Activated CD4-positive, alpha-beta T cell treated with anti-CD3 and anti-CD28 coated beads, Interleukin-2, Interleukin-4, amounts not matched to agents 100 ng/mL and 50 ng/mL, durations not matched to agents 16 hours and 8 hours (primary cell): Measurements from ENCODE around the gene PJVK.

Source experiments
- DNase-seq: peaks from one replicate; pipeline ENCODE4 v3.0.0-alpha.2; 2020; ENCODE audit warnings: low spot score

PJVK gene

GRCh38 chr2:178480227-178481181 is 29.3 kb downstream of the PJVK start, which contains the start of gene PLEKHA3:
PLEKHA3 (plus strand) TSS chr2:178480457; CDS start chr2:178480870, 413 bp downstream.
- DNase-seq: peak; percentile 88

- DNase-seq: peak; percentile 50
These were observed 31.3 kb downstream of the PJVK start for GRCh38 chr2:178482437-178482836.

- no peak for DNase-seq
These were observed 33.3 kb downstream of the PJVK start for GRCh38 chr2:178484245-178485041.

GRCh38 chr2:178485356-178485755 is 34.2 kb downstream of the PJVK start:
- no peak for DNase-seq

- DNase-seq: no peak
These were observed 40.4 kb downstream of the PJVK start for GRCh38 chr2:178491612-178492011.

GRCh38 chr2:178496049-178496448 is 44.9 kb downstream of the PJVK start:
- no peak for DNase-seq

- no peak for DNase-seq
These were observed 47.0 kb downstream of the PJVK start for GRCh38 chr2:178498137-178498536.

GRCh38 chr2:178499640-178500039 is 48.5 kb downstream of the PJVK start:
- DNase-seq: no peak

- DNase-seq: no peak
These were observed 51.6 kb downstream of the PJVK start for GRCh38 chr2:178502751-178503150.

GRCh38 chr2:178506101-178506500 is 54.9 kb downstream of the PJVK start:
- DNase-seq: no peak

GRCh38 chr2:178506524-178506923 is 55.3 kb downstream of the PJVK start:
- no peak for DNase-seq

GRCh38 chr2:178506949-178507348 is 55.8 kb downstream of the PJVK start:
- DNase-seq: no peak

- DNase-seq: no peak
These were observed 57.5 kb downstream of the PJVK start for GRCh38 chr2:178508646-178509045.

GRCh38 chr2:178510384-178510783 is 59.2 kb downstream of the PJVK start:
- DNase-seq: no peak
